Activated CD4-positive, alpha-beta T cell treated with anti-CD3 and anti-CD28 coated beads, Interleukin-2, Interleukin-6, amounts not matched to agents 100 ng/mL and 50 ng/mL, durations not matched to agents 16 hours and 8 hours (primary cell): ENCODE results near the gene IER5.

Source experiments
- DNase-seq: peaks from one replicate; pipeline ENCODE4 v3.0.0-alpha.2; 2020

The IER5 gene

DNA sequence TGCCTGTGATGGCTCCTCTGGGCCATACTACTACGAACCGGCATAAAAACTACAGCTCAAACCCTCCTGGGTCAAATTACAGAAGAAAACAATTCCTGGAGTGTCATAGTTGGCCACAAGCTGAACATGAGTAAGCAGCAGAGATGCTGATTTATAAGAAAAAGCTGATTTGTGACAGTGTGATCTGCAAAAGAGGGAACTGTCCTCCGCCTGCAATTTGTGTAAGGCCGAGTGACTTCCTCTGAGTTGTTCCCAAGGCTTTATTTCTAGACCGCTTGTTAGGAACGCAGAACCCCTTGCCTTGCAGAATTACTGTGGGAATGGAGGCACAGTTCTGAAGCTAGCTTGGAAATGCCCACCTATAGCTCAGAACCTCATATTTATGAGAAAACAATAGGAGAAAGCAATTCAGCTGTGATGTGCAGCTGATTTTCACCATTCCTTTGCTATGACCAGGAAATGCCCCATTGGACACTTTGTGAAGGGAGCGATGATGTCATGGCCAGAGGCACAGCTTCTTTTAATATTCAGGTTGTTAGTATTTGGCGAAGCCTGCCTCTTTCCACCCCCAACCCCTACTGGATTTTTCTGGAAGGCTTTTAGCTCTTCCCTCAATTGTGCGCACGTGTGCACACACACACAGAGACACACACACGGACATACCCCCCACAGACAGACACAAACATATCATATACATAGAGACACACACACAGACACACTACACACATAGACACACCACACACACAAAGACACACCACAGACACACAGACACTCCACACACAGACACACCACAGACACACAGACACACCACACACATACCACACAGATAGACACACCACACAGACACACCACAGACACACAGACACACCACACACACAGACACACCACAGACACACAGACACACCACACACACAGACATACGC is 47.6 kb downstream of the IER5 start:
- DNase-seq = no peak

DNA sequence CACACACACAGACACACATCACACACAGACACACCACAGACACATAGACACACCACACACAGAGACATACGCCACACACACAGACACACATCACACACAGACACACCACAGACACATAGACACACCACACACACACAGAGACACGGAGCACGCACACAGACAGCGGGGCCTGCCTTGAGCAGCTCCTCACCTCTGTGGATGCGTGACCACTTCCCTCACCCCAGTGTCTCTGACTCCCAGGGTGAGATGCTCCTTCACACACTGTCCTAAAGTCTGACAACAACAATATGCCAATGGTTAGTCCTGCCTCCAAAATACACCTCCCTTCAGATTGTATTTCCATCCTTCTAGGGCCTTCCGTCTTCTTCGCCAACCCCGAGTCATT is 48.2 kb downstream of the IER5 start:
- DNase-seq = no peak

DNA sequence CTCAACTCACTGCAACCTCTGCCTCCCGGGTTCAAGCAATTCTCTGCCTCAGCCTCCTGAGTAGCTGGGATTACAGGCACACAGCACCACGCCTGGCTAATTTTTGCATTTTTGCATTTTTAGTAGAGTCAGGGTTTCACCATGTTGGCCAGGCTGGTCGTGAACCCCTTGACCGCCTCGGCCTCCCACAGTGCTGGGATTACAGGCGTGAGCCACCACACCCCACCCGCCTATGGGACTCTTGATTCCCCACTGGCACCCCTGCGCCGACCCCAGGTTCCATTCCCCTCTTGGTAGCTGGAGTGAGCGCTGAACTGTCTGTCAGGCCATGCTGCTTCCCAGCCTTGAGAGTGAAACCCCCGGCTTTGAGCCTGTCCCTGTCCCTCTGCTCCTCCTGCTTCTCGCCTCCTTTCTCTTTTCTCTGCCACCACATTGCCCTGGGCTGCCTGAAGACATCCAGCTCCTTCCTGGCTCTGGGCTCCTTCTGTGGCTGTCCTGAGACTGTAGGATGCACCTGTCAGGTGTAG is 48.8 kb downstream of the IER5 start:
- no peak for DNase-seq

DNA sequence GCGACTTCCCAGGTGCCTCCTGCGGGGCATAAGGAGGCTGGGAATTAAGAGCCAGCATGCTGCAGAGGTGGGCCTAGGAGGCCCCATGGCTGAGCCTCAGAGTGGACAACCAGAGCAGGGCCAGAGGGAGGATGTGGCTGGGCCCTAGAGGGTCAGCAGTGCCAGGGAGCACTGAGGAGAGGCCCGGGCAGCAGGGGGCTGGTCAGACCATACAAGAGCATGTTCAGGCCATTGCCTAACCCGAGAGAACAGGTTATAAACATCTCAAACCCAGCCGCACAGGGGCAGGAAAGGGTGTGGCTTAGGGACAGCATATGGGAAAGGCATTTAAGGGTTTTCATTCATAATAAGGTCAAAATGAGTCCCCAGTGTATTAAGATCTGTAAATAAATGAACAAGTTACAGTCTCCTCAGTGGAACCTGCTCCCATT is 51.1 kb downstream of the IER5 start:
- DNase-seq = no peak

DNA sequence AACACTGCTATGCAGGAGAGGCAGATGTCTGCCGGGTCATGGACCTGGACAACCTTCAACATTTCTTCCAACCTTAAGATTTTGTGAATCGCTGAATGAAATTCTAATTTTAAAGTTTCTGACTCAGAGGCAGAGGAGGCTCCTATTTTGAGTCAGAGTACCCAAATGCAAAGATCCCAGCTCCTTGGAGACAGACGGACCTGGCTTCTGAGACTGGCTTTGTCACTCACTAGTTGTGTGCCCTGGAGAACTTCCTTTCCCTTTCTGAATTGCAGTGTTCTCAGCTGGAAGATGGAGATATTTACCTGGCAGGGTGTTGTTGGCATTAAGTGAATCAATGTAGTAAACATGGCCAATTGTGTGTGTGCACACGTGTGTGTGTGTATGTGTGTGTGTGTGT is 51.9 kb downstream of the IER5 start:
- peak; percentile 65 for DNase-seq

DNA sequence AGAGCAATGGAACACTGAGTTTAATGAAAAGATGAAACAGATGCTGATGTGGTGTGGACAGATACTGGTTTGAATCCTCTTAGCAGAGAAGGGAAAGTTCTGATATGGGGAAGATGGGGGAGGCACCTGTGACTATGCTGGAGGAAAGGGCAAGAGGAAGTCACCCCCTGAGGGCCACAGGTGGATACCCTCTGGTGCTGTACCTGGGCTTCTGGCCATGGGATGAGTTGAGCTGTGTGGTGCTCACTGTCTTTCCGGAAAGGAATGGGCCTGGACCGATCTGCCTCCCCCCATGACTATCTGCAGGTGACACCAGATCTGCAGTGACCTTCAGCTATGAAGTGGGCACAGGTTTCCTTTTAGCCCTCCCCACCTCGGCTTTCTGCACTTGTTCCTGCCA is 52.4 kb downstream of the IER5 start:
- no peak for DNase-seq

DNA sequence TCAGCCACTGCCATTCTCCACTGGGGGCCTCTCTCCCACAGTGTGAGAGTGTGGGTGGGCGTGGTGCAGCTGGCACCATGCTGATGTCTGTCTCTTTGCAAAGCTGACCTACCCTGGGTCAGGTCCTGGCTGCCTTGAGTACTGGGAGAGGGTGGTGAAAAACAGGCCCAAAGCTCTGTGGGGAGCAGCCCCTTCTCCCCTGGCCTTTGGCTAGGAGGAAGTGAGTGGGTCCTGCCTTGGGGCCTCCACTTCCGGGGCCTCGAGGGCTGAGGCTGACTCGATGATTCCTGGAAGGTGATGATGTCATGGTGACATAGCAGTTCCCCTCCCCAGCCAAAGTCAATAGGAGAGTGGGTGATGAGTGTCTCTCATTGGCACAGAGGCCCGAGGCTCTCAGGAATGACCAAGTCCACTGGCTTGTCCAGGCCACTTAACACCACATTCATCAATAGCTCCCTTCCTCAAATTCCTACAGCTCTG is 53.0 kb downstream of the IER5 start:
- peak; percentile 88 for DNase-seq
